GM12878 (cell line): Measurements from ENCODE around the gene RASAL3. TPM values are rescaled to one million over a fixed set of nuclear protein-coding genes. Genes with fewer than 3 reads are reported as not detected.

ENCODE experiments used
- ATAC-seq: fragments of 200-7000 bp; cut with Tn5 transposase; 3 replicates; pipeline ENCODE4 v1.9.1; 2020; ENCODE audit warnings: mild to moderate bottlenecking, moderate library complexity
- BruUV-seq: library from RNA; stranded (reverse); fragments of 400-500 nt; replicated peaks from 2 replicates; lab custom pipeline; 2021; lab: Mats Ljungman, UMichigan
- CTCF ChIA-PET: fragments of 300-600 bp; sonication (Branson Sonifier 250); formaldehyde crosslinking; extraction: SDS; loops from one replicate; lab custom pipeline; 2021; ENCODE audit warnings: inconsistent platforms; lab: Yijun Ruan, JAX
- POLR2A ChIA-PET: fragments of 350-600 bp; formaldehyde crosslinking; extraction: SDS; loops from one replicate; lab custom pipeline; 2021; ENCODE audit warnings: inconsistent platforms; lab: Charles Lee
- RAD21 ChIA-PET: fragments of 300-600 bp; sonication (Branson Sonifier 250); formaldehyde crosslinking; loops from one replicate; lab custom pipeline; 2023; ENCODE audit warnings: antibody characterized with exemption; ENCODE audit not compliant: unreplicated experiment; lab: Charles Lee
- SMC1A ChIA-PET: fragments of 300-600 bp; sonication (Branson Sonifier 250); formaldehyde crosslinking; loops from one replicate; lab custom pipeline; 2023; ENCODE audit not compliant: unreplicated experiment, uncharacterized antibody; lab: Charles Lee
- DNase-seq: peaks from one replicate; pipeline ENCODE4 v3.0.0-alpha.2; 2011; ENCODE audit warnings: low read depth, low spot score
- FAIRE-seq: peaks from 3 replicates; lab custom pipeline; 2011; peaks lifted over from hg19 to GRCh38; lab: Jason Lieb, UNC
- H2AFZ ChIP-seq: 2 replicates; pipeline ENCODE4 v1.6.0; 2011; ENCODE audit warnings: low read depth, low read length, control low read depth; ENCODE audit not compliant: control insufficient read depth
- H3K27ac ChIP-seq: 2 replicates; pipeline ENCODE4 v1.5.1; 2011; ENCODE audit warnings: control low read depth; ENCODE audit not compliant: control insufficient read depth, insufficient read depth
- H3K27me3 ChIP-seq, 2 experiments: replicated peaks in 1 of 2; 2 replicates each; pipeline versions ENCODE4 v1.6.0 to v1.6.1; 2011; ENCODE audit warnings: low read length in 1 of 2; ENCODE audit not compliant: control insufficient read depth in 2 of 2, insufficient read depth in 2 of 2
- H3K36me3 ChIP-seq, 2 experiments: 2 replicates each; pipeline ENCODE4 v1.5.1; 2011; ENCODE audit warnings: low read length in 1 of 2; ENCODE audit not compliant: control insufficient read depth in 2 of 2, insufficient read depth in 2 of 2
- H3K4me1 ChIP-seq: 2 replicates; pipeline ENCODE4 v1.6.1; 2011; ENCODE audit warnings: mild to moderate bottlenecking, low read length, moderate library complexity, mixed read lengths; ENCODE audit not compliant: control insufficient read depth, insufficient read depth
- H3K4me2 ChIP-seq: 2 replicates; pipeline ENCODE4 v1.6.0; 2011; ENCODE audit warnings: control low read depth; ENCODE audit not compliant: control insufficient read depth, insufficient read depth
- H3K4me3 ChIP-seq: fragments of 200-600 bp; sonication (generic); 2 replicates; pipeline ENCODE4 v1.5.1; 2016
- H3K79me2 ChIP-seq: 2 replicates; pipeline ENCODE4 v1.6.0; 2011; ENCODE audit warnings: low read length; ENCODE audit not compliant: control insufficient read depth, insufficient read depth
- H3K9ac ChIP-seq: 2 replicates; pipeline ENCODE4 v1.8.0; 2011; ENCODE audit warnings: low read length, control low read depth, mixed read lengths; ENCODE audit not compliant: control insufficient read depth, insufficient read depth
- H3K9me3 ChIP-seq: replicated peaks from 3 replicates; pipeline ENCODE4 v1.5.1; 2011; ENCODE audit warnings: mild to moderate bottlenecking, low read length; ENCODE audit not compliant: control insufficient read depth, insufficient read depth
- H4K20me1 ChIP-seq: 2 replicates; pipeline ENCODE4 v1.6.0; 2011; ENCODE audit not compliant: control insufficient read depth, insufficient read depth
- DPF2 ChIP-seq: fragments of 450-650 bp; IDR thresholded peaks from 2 replicates; pipeline ENCODE4 v1.6.1; 2017; ENCODE audit warnings: mild to moderate bottlenecking
- GATAD2B ChIP-seq: fragments of 450-650 bp; conservative IDR thresholded peaks from 2 replicates; pipeline ENCODE4 v1.6.1; 2017; ENCODE audit warnings: low read depth, mild to moderate bottlenecking, moderate library complexity
- MEF2B ChIP-seq: fragments of 450-650 bp; IDR thresholded peaks from 2 replicates; pipeline ENCODE4 v1.6.1; 2018; ENCODE audit warnings: mild to moderate bottlenecking, moderate library complexity; ENCODE audit not compliant: partially characterized antibody, poor library complexity, severe bottlenecking
- POU2F2 ChIP-seq: IDR thresholded peaks from 3 replicates; pipeline ENCODE4 v1.6.1; 2011; ENCODE audit warnings: low read depth, mild to moderate bottlenecking, low read length, borderline replicate concordance
- RAD21 ChIP-seq: IDR thresholded peaks from 2 replicates; pipeline ENCODE4 v1.6.1; 2011; ENCODE audit warnings: mild to moderate bottlenecking, low read depth, low read length, moderate library complexity; ENCODE audit not compliant: insufficient read depth
- WRNIP1 ChIP-seq: IDR thresholded peaks from 2 replicates; pipeline ENCODE4 v1.6.1; 2011; ENCODE audit warnings: low read depth, low read length, improper control_type of control experiment, borderline replicate concordance
- WGBS: methylation state at CpG from one replicate; pipeline ENCODE4 v1.1.6; 2016; ENCODE audit warnings: low lambda C conversion rate; ENCODE audit not compliant: insufficient replicate concordance, insufficient coverage; ENCODE audit errors: missing lambda C conversion rate; 5-methylcytosine and 5-hydroxymethylcytosine counted together
- in situ Hi-C: fragments of 300-500 bp; cut with MboI; formaldehyde crosslinking; loops from 9 replicates; pipeline ENCODE4 v1.14.3; 2018; ENCODE audit warnings: mixed read lengths
- intact Hi-C: fragments of 100-400 bp; cut with micrococcal nuclease; formaldehyde crosslinking; loops from one replicate; pipeline ENCODE4 v1.14.2; 2022; ENCODE audit not compliant: unreplicated experiment
- polyA plus RNA-seq, 11 experiments: library from polyadenylated mRNA; depleted of rRNA in 4 of 11; unstranded in 6 of 11; stranded (reverse) in 5 of 11; fragments of >200 nt; fragmentation: Nextera tagmentation in 4 of 11; fragmentation: Illumina TruSeq in 1 of 11; extraction: Ambion mirVana in 4 of 11; extraction: Trizol in 1 of 11; gene quantifications; 1 replicate in 1 of 11; 2 replicates in 10 of 11; pipeline versions ENCODE4 v1.2.1 to v1.2.3, GENCODE V29; 2011 to 2016; ENCODE audit warnings: inconsistent platforms in 2 of 11, missing spikeins in 2 of 11, low read depth in 1 of 11
- total RNA-seq, 4 experiments: library from RNA; depleted of rRNA in 3 of 4; stranded (reverse); fragments of >200 nt in 3 of 4; fragmentation: Illumina TruSeq in 1 of 4; extraction: Trizol in 1 of 4; gene quantifications; 2 replicates each; pipeline versions ENCODE4 v1.2.1 to v1.2.3, GENCODE V29; 2013 to 2021
- TF ChIP-seq, protein P1 (sequence below): fragments of 450-650 bp; IDR thresholded peaks from 2 replicates; pipeline ENCODE4 v1.6.1; 2016; ENCODE audit warnings: mild to moderate bottlenecking
- TF ChIP-seq, protein P2 (sequence below): IDR thresholded peaks from 2 replicates; pipeline ENCODE4 v1.6.1; 2012; ENCODE audit warnings: mild to moderate bottlenecking, low read depth, low read length
- TF ChIP-seq, protein P3 (sequence below): IDR thresholded peaks from 2 replicates; pipeline ENCODE4 v1.6.1; 2011; ENCODE audit warnings: low read depth, mild to moderate bottlenecking, low read length, moderate library complexity, borderline replicate concordance; ENCODE audit errors: extremely low read depth
- TF ChIP-seq, protein P4 (sequence below): IDR thresholded peaks from 2 replicates; pipeline ENCODE4 v1.6.1; 2012; ENCODE audit warnings: low read depth, low read length, improper control_type of control experiment

The RASAL3 gene
- total and polyA plus RNA-seq, 10 of the 15 experiments (the other 5 are each of a cell fraction or from before 2014, with no cell fraction given): 1.7 to 81.3 (median 23.2) TPM

DNA sequence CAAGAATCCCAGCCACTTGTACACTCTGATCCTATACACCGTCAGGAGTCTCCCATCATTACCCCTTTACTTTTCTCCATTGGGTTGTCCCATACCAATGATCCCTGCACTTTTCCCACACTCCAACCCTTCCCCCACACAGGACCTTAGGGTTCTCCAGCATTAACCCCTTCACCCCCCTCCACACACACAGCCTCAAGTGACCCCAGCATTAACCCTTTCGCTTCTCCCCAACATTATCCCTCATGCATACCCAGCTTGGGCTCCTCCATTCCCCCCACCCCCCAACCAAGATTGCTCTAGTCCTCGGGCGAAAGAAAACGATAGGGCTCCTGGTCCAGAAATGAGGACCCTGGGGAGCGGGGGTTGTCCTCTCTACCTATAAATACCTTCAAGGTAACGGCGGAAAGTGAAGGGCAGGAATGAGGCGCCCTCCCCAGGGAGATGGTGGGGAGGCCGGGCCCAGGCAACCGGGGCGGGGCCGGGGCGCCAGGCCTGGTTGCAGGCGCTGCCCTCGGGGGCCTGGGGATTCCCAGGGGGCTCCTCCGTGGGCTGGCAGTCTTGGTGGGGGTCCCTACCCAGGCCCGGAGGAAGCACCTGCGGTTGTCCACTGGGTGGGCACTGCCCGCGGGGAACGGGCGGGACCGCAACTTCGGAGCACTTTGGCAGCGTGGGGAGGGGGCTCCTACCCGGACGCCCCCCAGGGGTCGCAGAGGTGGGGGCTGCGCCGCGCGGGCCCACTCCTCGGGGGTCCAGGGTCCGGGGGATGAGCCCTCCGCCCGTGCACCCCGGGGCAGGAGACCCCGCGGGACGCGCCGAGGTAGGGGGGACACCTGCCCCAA, 15.3 kb downstream of the RASAL3 start:
- DNase-seq (no peak), FAIRE-seq (peak; percentile 44), ATAC-seq (peak; percentile 43)
- no peaks in the 10 kb centered on the region for H3K27me3 ChIP-seq
- CTCF ChIA-PET: no interaction called here
- POLR2A ChIA-PET: no interaction called here
- intact Hi-C loops (no loop called here), in situ Hi-C loops (no loop called here)
- TF ChIP-seq WRNIP1 (no peak), GATAD2B (peak; percentile 59; the same call in 1 of the 2 replicates), MEF2B (peak; percentile 84), DPF2 (0 out of 2 replicates have a peak, but pooled peaks have one; percentile 43), RAD21 (0 out of 2 replicates have a peak, but pooled peaks have one; percentile 7), POU2F2 (no peak)
- TF ChIP-seq, protein P1, sequence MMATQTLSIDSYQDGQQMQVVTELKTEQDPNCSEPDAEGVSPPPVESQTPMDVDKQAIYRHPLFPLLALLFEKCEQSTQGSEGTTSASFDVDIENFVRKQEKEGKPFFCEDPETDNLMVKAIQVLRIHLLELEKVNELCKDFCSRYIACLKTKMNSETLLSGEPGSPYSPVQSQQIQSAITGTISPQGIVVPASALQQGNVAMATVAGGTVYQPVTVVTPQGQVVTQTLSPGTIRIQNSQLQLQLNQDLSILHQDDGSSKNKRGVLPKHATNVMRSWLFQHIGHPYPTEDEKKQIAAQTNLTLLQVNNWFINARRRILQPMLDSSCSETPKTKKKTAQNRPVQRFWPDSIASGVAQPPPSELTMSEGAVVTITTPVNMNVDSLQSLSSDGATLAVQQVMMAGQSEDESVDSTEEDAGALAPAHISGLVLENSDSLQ: no peak
- TF ChIP-seq, protein P2, sequence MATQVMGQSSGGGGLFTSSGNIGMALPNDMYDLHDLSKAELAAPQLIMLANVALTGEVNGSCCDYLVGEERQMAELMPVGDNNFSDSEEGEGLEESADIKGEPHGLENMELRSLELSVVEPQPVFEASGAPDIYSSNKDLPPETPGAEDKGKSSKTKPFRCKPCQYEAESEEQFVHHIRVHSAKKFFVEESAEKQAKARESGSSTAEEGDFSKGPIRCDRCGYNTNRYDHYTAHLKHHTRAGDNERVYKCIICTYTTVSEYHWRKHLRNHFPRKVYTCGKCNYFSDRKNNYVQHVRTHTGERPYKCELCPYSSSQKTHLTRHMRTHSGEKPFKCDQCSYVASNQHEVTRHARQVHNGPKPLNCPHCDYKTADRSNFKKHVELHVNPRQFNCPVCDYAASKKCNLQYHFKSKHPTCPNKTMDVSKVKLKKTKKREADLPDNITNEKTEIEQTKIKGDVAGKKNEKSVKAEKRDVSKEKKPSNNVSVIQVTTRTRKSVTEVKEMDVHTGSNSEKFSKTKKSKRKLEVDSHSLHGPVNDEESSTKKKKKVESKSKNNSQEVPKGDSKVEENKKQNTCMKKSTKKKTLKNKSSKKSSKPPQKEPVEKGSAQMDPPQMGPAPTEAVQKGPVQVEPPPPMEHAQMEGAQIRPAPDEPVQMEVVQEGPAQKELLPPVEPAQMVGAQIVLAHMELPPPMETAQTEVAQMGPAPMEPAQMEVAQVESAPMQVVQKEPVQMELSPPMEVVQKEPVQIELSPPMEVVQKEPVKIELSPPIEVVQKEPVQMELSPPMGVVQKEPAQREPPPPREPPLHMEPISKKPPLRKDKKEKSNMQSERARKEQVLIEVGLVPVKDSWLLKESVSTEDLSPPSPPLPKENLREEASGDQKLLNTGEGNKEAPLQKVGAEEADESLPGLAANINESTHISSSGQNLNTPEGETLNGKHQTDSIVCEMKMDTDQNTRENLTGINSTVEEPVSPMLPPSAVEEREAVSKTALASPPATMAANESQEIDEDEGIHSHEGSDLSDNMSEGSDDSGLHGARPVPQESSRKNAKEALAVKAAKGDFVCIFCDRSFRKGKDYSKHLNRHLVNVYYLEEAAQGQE: no peak
- TF ChIP-seq, protein P3, sequence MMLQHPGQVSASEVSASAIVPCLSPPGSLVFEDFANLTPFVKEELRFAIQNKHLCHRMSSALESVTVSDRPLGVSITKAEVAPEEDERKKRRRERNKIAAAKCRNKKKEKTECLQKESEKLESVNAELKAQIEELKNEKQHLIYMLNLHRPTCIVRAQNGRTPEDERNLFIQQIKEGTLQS: no peak
- TF ChIP-seq, protein P4, sequence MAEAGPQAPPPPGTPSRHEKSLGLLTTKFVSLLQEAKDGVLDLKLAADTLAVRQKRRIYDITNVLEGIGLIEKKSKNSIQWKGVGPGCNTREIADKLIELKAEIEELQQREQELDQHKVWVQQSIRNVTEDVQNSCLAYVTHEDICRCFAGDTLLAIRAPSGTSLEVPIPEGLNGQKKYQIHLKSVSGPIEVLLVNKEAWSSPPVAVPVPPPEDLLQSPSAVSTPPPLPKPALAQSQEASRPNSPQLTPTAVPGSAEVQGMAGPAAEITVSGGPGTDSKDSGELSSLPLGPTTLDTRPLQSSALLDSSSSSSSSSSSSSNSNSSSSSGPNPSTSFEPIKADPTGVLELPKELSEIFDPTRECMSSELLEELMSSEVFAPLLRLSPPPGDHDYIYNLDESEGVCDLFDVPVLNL: no peak
- H4K20me1 ChIP-seq: no peaks in the 10 kb centered on the region
- BruUV-seq: no TSS peak
- H3K36me3 ChIP-seq: peaks cover 5 to 6% of the 10 kb centered on the region in 2 experiments
- peaks cover 7% of the 10 kb centered on the region for H3K4me1 ChIP-seq
- no peaks in the 10 kb centered on the region for H3K79me2 ChIP-seq
- H3K27ac ChIP-seq: no peak overlapping the region
- H3K9me3 ChIP-seq: no peaks in the 10 kb centered on the region
- RAD21 ChIA-PET: no interaction called here
- H3K4me3 ChIP-seq: peak overlapping the region; percentile 69
- 2% methylated on average over 31 of the region's 43 CpGs for WGBS
- peak overlapping the region; percentile 39 for H3K9ac ChIP-seq
- peak overlapping the region; percentile 89 for H3K4me2 ChIP-seq
- peak overlapping the region; percentile 33 for H2AFZ ChIP-seq
- SMC1A ChIA-PET: interaction anchor here (1.5 kb wide), 1 partner anchor 14 kb away, joined by 3 read pairs; no protein-coding TSS in a partner anchor
